Subcutaneous abdominal adipose tissue (tissue), 5 donors: ENCODE measurements around the gene FRMPD4.
"Not testable (repeated sequence)": the region's sequence is repeated elsewhere in the genome, so short reads cannot be mapped to it uniquely, and the experiment has no call there.

ENCODE experiments used
- H3K27ac ChIP-seq: one replicate; pipeline ENCODE4 v1.7.0; 2013; ENCODE audit warnings: low read depth, mild to moderate bottlenecking, inconsistent platforms, low read length, moderate library complexity
- H3K27me3 ChIP-seq, 5 donors: one replicate each; pipeline ENCODE4 v1.7.0; 2013; ENCODE audit warnings: low read length in 5 of 5, inconsistent platforms in 1 of 5; ENCODE audit not compliant: control insufficient read depth in 5 of 5, insufficient read depth in 4 of 5
- H3K36me3 ChIP-seq, 5 donors: one replicate each; pipeline ENCODE4 v1.7.0; 2013; ENCODE audit warnings: low read length in 5 of 5; ENCODE audit not compliant: control insufficient read depth in 5 of 5, insufficient read depth in 5 of 5
- H3K4me1 ChIP-seq, 5 donors: one replicate each; pipeline ENCODE4 v1.7.0; 2013; ENCODE audit warnings: low read length in 5 of 5, mild to moderate bottlenecking in 3 of 5, moderate library complexity in 1 of 5; ENCODE audit not compliant: control insufficient read depth in 5 of 5, insufficient read depth in 5 of 5
- H3K4me3 ChIP-seq, 5 donors: one replicate each; pipeline ENCODE4 v1.7.0; 2013; ENCODE audit warnings: low read length in 5 of 5, low read depth in 1 of 5
- H3K9ac ChIP-seq, 5 donors: one replicate each; pipeline ENCODE4 v1.7.0; 2013; ENCODE audit warnings: low read length in 5 of 5, mild to moderate bottlenecking in 4 of 5, moderate library complexity in 3 of 5
- H3K9me3 ChIP-seq, 5 donors: one replicate each; pipeline ENCODE4 v1.7.0; 2013; ENCODE audit warnings: low read length in 5 of 5; ENCODE audit not compliant: control insufficient read depth in 5 of 5
- donor health status: healthy.
- donor health status: healthy.
- donor health status: healthy.
- donor health status: healthy.
- donor health status: healthy.

FRMPD4 gene

GRCh38 chrX:12145402-12145801, 7.1 kb downstream of the FRMPD4 start:
- peaks cover 0 to 2% (median 0%) of the 10 kb centered on the region in 5 donors for H3K27me3 ChIP-seq
- H3K9me3 ChIP-seq = no peaks in the 10 kb centered on the region
- no peak overlapping the region for H3K27ac ChIP-seq
- no peak overlapping the region for H3K9ac ChIP-seq
- H3K4me3 ChIP-seq = no peak overlapping the region
- H3K36me3 ChIP-seq = no peaks in the 10 kb centered on the region
- H3K4me1 ChIP-seq = no peaks in the 10 kb centered on the region

- Histone ChIP-seq H3K36me3 (no peaks in the 10 kb centered on the region), H3K27ac (no peak overlapping the region), H3K4me1 (no peaks in the 10 kb centered on the region), H3K27me3 (peaks cover 0 to 2% (median 0%) of the 10 kb centered on the region in 5 donors), H3K9ac (no peak overlapping the region), H3K4me3 (no peak overlapping the region), H3K9me3 (no peaks in the 10 kb centered on the region)
Observed at GRCh38 chrX:12149670-12150407, 11.6 kb downstream of the FRMPD4 start.

- H3K9me3 ChIP-seq = no peaks in the 10 kb centered on the region
- no peak overlapping the region for H3K9ac ChIP-seq
- H3K4me3 ChIP-seq = no peak overlapping the region
- no peaks in the 10 kb centered on the region for H3K4me1 ChIP-seq
- peaks cover 0 to 2% (median 0%) of the 10 kb centered on the region in 5 donors for H3K27me3 ChIP-seq
- H3K27ac ChIP-seq = no peak overlapping the region
- H3K36me3 ChIP-seq = no peaks in the 10 kb centered on the region
Observed at GRCh38 chrX:12153317-12153716, 15.0 kb downstream of the FRMPD4 start.

- H3K4me3 ChIP-seq = no peak overlapping the region
- H3K27ac ChIP-seq = no peak overlapping the region
- H3K27me3 ChIP-seq = peaks cover 0 to 2% (median 0%) of the 10 kb centered on the region in 5 donors
- H3K4me1 ChIP-seq = no peaks in the 10 kb centered on the region
- no peak overlapping the region for H3K9ac ChIP-seq
- H3K9me3 ChIP-seq = no peaks in the 10 kb centered on the region
- H3K36me3 ChIP-seq = no peaks in the 10 kb centered on the region
Observed at GRCh38 chrX:12153741-12154140, 15.5 kb downstream of the FRMPD4 start.

- Histone ChIP-seq H3K36me3 (no peaks in the 10 kb centered on the region), H3K27ac (no peak overlapping the region), H3K9me3 (no peaks in the 10 kb centered on the region), H3K4me1 (no peaks in the 10 kb centered on the region), H3K9ac (no peak overlapping the region), H3K4me3 (no peak overlapping the region), H3K27me3 (peaks cover 0 to 2% (median 0%) of the 10 kb centered on the region in 5 donors)
Observed at GRCh38 chrX:12159799-12160198, 21.5 kb downstream of the FRMPD4 start.

- Histone ChIP-seq H3K4me1 (no peaks in the 10 kb centered on the region), H3K9me3 (no peaks in the 10 kb centered on the region), H3K9ac (no peak overlapping the region), H3K27ac (no peak overlapping the region), H3K4me3 (no peak overlapping the region), H3K27me3 (peaks cover 0 to under 1% (median 0%) of the 10 kb centered on the region in 5 donors), H3K36me3 (no peaks in the 10 kb centered on the region)
Observed at GRCh38 chrX:12162420-12162819, 24.1 kb downstream of the FRMPD4 start.

GRCh38 chrX:12164180-12164579, 25.9 kb downstream of the FRMPD4 start:
- H3K27me3 ChIP-seq = not testable (repeated sequence)

GRCh38 chrX:12170755-12171154, 32.5 kb downstream of the FRMPD4 start:
- Histone ChIP-seq H3K4me1 (no peaks in the 10 kb centered on the region), H3K4me3 (no peak overlapping the region), H3K27ac (no peak overlapping the region), H3K9ac (no peak overlapping the region), H3K27me3 (peaks cover 0 to 3% (median 0%) of the 10 kb centered on the region in 5 donors), H3K36me3 (no peaks in the 10 kb centered on the region), H3K9me3 (peaks cover 0 to 4% (median 0%) of the 10 kb centered on the region in 5 donors)

More at GRCh38 chrX:12164180-12164579, 25.9 kb downstream of the FRMPD4 start:
- not testable (repeated sequence) for H3K36me3 ChIP-seq, H3K4me1 ChIP-seq, H3K4me3 ChIP-seq, H3K9me3 ChIP-seq, H3K9ac ChIP-seq, H3K27ac ChIP-seq

- Histone ChIP-seq H3K9ac (no peak overlapping the region), H3K27me3 (peaks cover 0 to 9% (median 0%) of the 10 kb centered on the region in 5 donors), H3K27ac (no peak overlapping the region), H3K4me3 (no peak overlapping the region), H3K36me3 (no peaks in the 10 kb centered on the region), H3K4me1 (no peaks in the 10 kb centered on the region), H3K9me3 (peaks cover 0 to 6% (median 0%) of the 10 kb centered on the region in 5 donors)
Observed at GRCh38 chrX:12174358-12174757, 36.1 kb downstream of the FRMPD4 start.

- no peaks in the 10 kb centered on the region for H3K4me1 ChIP-seq
- no peak overlapping the region for H3K9ac ChIP-seq
- H3K36me3 ChIP-seq = no peaks in the 10 kb centered on the region
- H3K9me3 ChIP-seq = peaks cover 3 to 9% (median 5%) of the 10 kb centered on the region in 5 donors
- H3K27ac ChIP-seq = no peak overlapping the region
- no peak overlapping the region for H3K4me3 ChIP-seq
- H3K27me3 ChIP-seq = peaks cover 0 to 6% (median 0%) of the 10 kb centered on the region in 5 donors
Observed at GRCh38 chrX:12197030-12197429, 58.8 kb downstream of the FRMPD4 start.
